ENCODE measurements around the gene SSTR1.

The SSTR1 gene

GRCh38 chr14:38238332-38238731, 30.6 kb downstream of the SSTR1 start:
- H3K4me3 ChIP-seq (ENCODE audit: low read depth, low read length) = no peak overlapping the region
- no peak for TF ChIP-seq CTCF (IDR thresholded peaks at IDR 0.05; ENCODE audit: insufficient read depth, low read length, missing control alignments)
- DNase-seq (ENCODE audit: low read depth, low spot score) = no peak
- POLR2A ChIA-PET = interaction anchor here (0.6 kb wide), 1 partner anchor 15 kb away, joined by 3 read pairs; no protein-coding TSS in a partner anchor
- CTCF ChIA-PET = interaction anchor here (1.0 to 2.6 kb wide), 4 partner anchors 11 to 362 kb away, joined by 4 to 7 read pairs (median 4); no protein-coding TSS in a partner anchor

- no peak for DNase-seq (ENCODE audit: low read depth, low spot score)
- CTCF ChIA-PET = interaction anchor here (2.6 kb wide), 1 partner anchor 361 kb away, joined by 7 read pairs; no protein-coding TSS in a partner anchor
These were observed 31.2 kb downstream of the SSTR1 start for GRCh38 chr14:38238878-38239277.

GRCh38 chr14:38243696-38244240, 36.1 kb downstream of the SSTR1 start:
- ChIA-PET POLR2A (no interaction called here), CTCF (interaction anchor here (0.9 kb wide), 1 partner anchor 11 kb away, joined by 3 read pairs; no protein-coding TSS in a partner anchor)
- TF ChIP-seq CTCF (IDR thresholded peaks at IDR 0.05; ENCODE audit: insufficient read depth, low read length, missing control alignments) = no peak
- H3K4me3 ChIP-seq (ENCODE audit: low read depth, low read length) = no peak overlapping the region
- DNase-seq (ENCODE audit: low read depth, low spot score) = no peak

More at GRCh38 chr14:38238878-38239277, 31.2 kb downstream of the SSTR1 start:
- H3K4me3 ChIP-seq (ENCODE audit: low read depth, low read length) = no peak overlapping the region
- POLR2A ChIA-PET = no interaction called here
- TF ChIP-seq CTCF (IDR thresholded peaks at IDR 0.05; ENCODE audit: insufficient read depth, low read length, missing control alignments) = no peak

GRCh38 chr14:38248321-38249028, 40.8 kb downstream of the SSTR1 start:
- TF ChIP-seq CTCF (IDR thresholded peaks at IDR 0.05; ENCODE audit: insufficient read depth, low read length, missing control alignments) = no peak

GRCh38 chr14:38250331-38250730, 42.6 kb downstream of the SSTR1 start:
- POLR2A ChIA-PET = no interaction called here
- no peak overlapping the region for H3K4me3 ChIP-seq (ENCODE audit: low read depth, low read length)
- no peak for TF ChIP-seq CTCF (IDR thresholded peaks at IDR 0.05; ENCODE audit: insufficient read depth, low read length, missing control alignments)
- DNase-seq (ENCODE audit: low read depth, low spot score) = no peak
- CTCF ChIA-PET = interaction anchor here (2.1 kb wide), 1 partner anchor 12 kb away, joined by 5 read pairs; no protein-coding TSS in a partner anchor

More at GRCh38 chr14:38248321-38249028, 40.8 kb downstream of the SSTR1 start:
- DNase-seq (ENCODE audit: low read depth, low spot score) = no peak
- CTCF ChIA-PET = interaction anchor here (1.3 to 2.1 kb wide), 2 partner anchors 14 to 351 kb away, joined by 3 to 5 read pairs; no protein-coding TSS in a partner anchor
- POLR2A ChIA-PET = no interaction called here
- H3K4me3 ChIP-seq (ENCODE audit: low read depth, low read length) = no peak overlapping the region

- no peak for TF ChIP-seq CTCF (IDR thresholded peaks at IDR 0.05; ENCODE audit: insufficient read depth, low read length, missing control alignments)
- ChIA-PET POLR2A (interaction anchor here (1.0 kb wide), 1 partner anchor 14 kb away, joined by 3 read pairs; no protein-coding TSS in a partner anchor), CTCF (no interaction called here)
- DNase-seq (ENCODE audit: low read depth, low spot score) = no peak
- peak overlapping the region; percentile 38 for H3K4me3 ChIP-seq (ENCODE audit: low read depth, low read length)
These were observed 44.5 kb downstream of the SSTR1 start for GRCh38 chr14:38252066-38252710.

Data from AG04449 (cell line).